Head of caudate nucleus (tissue), 42 donors: ENCODE results near the gene SUV39H2.
A peak's percentile ranks its signal among the peaks of the same experiment; 100 is the strongest.
"Not testable (repeated sequence)": the region's sequence is repeated elsewhere in the genome, so short reads cannot be mapped to it uniquely, and the experiment has no call there.

Experiments
- DNase-seq, 42 donors: peaks; one replicate each; pipeline versions ENCODE4 v3.0.0 to v3.0.0-alpha.2; 2020 to 2021; ENCODE audit warnings: mixed read lengths in 7 of 42
- intact Hi-C: fragments of 100-400 bp; cut with DNase I; formaldehyde crosslinking; loops from one replicate; pipeline ENCODE4 v1.15.0; 2022

The SUV39H2 gene

GRCh38 chr10:14864466-14864865, 14.2 kb upstream of the SUV39H2 start:
- intact Hi-C loops, DNase-seq: not testable (repeated sequence)

GRCh38 chr10:14864871-14865270, 13.8 kb upstream of the SUV39H2 start:
- intact Hi-C loops, DNase-seq: not testable (repeated sequence)

- no peak for DNase-seq
- intact Hi-C loops: no loop called here
Measured at GRCh38 chr10:14873090-14873760, 5.4 kb upstream of the SUV39H2 start.

GRCh38 chr10:14875941-14876340, 2.7 kb upstream of the SUV39H2 start:
- no peak for DNase-seq
- intact Hi-C loops: loop anchor here (5.0 kb wide), 1 partner anchor 76 kb away; the partner anchor contains the start of gene DCLRE1C

GRCh38 chr10:14876764-14877163, 1.9 kb upstream of the SUV39H2 start:
- DNase-seq: no peak
- intact Hi-C loops: loop anchor here (5.0 kb wide), 1 partner anchor 76 kb away; the partner anchor contains the start of gene DCLRE1C

GRCh38 chr10:14879124-14879927, 660 bp downstream of the SUV39H2 start:
- intact Hi-C loops: loop anchor here (2.0 to 5.0 kb wide), 3 partner anchors 41 to 217 kb away; partner anchors contain the start of genes CDNF, DCLRE1C, HSPA14 and MSANTD7
- DNase-seq: peak in 33 of 42 donors; percentile 4 to 59 (median 26)

GRCh38 chr10:14879928-14880193, 1.2 kb downstream of the SUV39H2 start:
- intact Hi-C loops: loop anchor here (2.0 to 5.0 kb wide), 3 partner anchors 41 to 217 kb away; partner anchors contain the start of genes CDNF, DCLRE1C, HSPA14 and MSANTD7
- DNase-seq: no peak

GRCh38 chr10:14880229-14880628, 1.6 kb downstream of the SUV39H2 start:
- intact Hi-C loops: no loop called here
- DNase-seq: no peak

GRCh38 chr10:14884082-14884481, 5.4 kb downstream of the SUV39H2 start:
- intact Hi-C loops: no loop called here
- DNase-seq: no peak

- intact Hi-C loops: no loop called here
Measured at GRCh38 chr10:14889318-14889717, 10.7 kb downstream of the SUV39H2 start.

GRCh38 chr10:14891151-14891550, 12.5 kb downstream of the SUV39H2 start:
- DNase-seq: no peak
- intact Hi-C loops: no loop called here

More at GRCh38 chr10:14889318-14889717, 10.7 kb downstream of the SUV39H2 start:
- DNase-seq: no peak

- intact Hi-C loops: no loop called here
- peak in 9 of 42 donors; percentile 7 to 50 (median 11) for DNase-seq
Measured at GRCh38 chr10:14904316-14904732, 25.7 kb downstream of the SUV39H2 start.

GRCh38 chr10:14904864-14905263, 26.2 kb downstream of the SUV39H2 start:
- DNase-seq: no peak
- intact Hi-C loops: no loop called here

GRCh38 chr10:14905890-14906289, 27.2 kb downstream of the SUV39H2 start:
- intact Hi-C loops: no loop called here

GRCh38 chr10:14906765-14907164, 28.1 kb downstream of the SUV39H2 start:
- intact Hi-C loops: no loop called here
- DNase-seq: no peak

More at GRCh38 chr10:14905890-14906289, 27.2 kb downstream of the SUV39H2 start:
- no peak for DNase-seq

GRCh38 chr10:14907591-14907990, 28.9 kb downstream of the SUV39H2 start:
- intact Hi-C loops, DNase-seq: not testable (repeated sequence)

- DNase-seq: no peak
- intact Hi-C loops: no loop called here
Measured at GRCh38 chr10:14909101-14909500, 30.4 kb downstream of the SUV39H2 start.

GRCh38 chr10:14910953-14911352, 32.3 kb downstream of the SUV39H2 start:
- DNase-seq: no peak

GRCh38 chr10:14911801-14912200, 33.1 kb downstream of the SUV39H2 start:
- intact Hi-C loops: no loop called here

More at GRCh38 chr10:14910953-14911352, 32.3 kb downstream of the SUV39H2 start:
- intact Hi-C loops: no loop called here

GRCh38 chr10:14916600-14916999, 37.9 kb downstream of the SUV39H2 start:
- DNase-seq: no peak
- intact Hi-C loops: no loop called here

More at GRCh38 chr10:14911801-14912200, 33.1 kb downstream of the SUV39H2 start:
- no peak for DNase-seq
